Suppressor macrophage (primary cell): ENCODE measurements around the gene C2orf80.
A peak's percentile ranks its signal among the peaks of the same experiment; 100 is the strongest.
"Not testable (repeated sequence)": the region's sequence is repeated elsewhere in the genome, so short reads cannot be mapped to it uniquely, and the experiment has no call there.

Source experiments
- DNase-seq, 4 experiments: peaks; one replicate each; pipeline ENCODE4 v3.0.0-alpha.2; 2020 to 2022

Gene C2orf80

GRCh38 chr2:208179028-208179609 lies 10.7 kb downstream of the C2orf80 start:
- no peak for DNase-seq

GRCh38 chr2:208175840-208176153 lies 14.0 kb downstream of the C2orf80 start:
- DNase-seq: peak in 2 of 4 experiments; percentile 8 to 12

- DNase-seq: peak; percentile 92 to 96 (median 95)
Measured at GRCh38 chr2:208175069-208175839, 14.6 kb downstream of the C2orf80 start.

- DNase-seq: no peak
Measured at GRCh38 chr2:208174144-208174543, 15.7 kb downstream of the C2orf80 start.

- peak; percentile 74 to 93 (median 82) for DNase-seq
Measured at GRCh38 chr2:208172125-208172524, 17.7 kb downstream of the C2orf80 start.

GRCh38 chr2:208164951-208165755 lies 24.7 kb downstream of the C2orf80 start:
- DNase-seq: no peak

- no peak for DNase-seq
Measured at GRCh38 chr2:208163489-208163888, 26.3 kb downstream of the C2orf80 start, which contains the start of gene CRYGA. Gene CRYGA (minus strand): TSS chr2:208163589. CDS start chr2:208163556, 33 bp downstream.

- no peak for DNase-seq
Measured at GRCh38 chr2:208156439-208156838, 33.4 kb downstream of the C2orf80 start.

GRCh38 chr2:208153156-208153555 lies 36.7 kb downstream of the C2orf80 start:
- no peak for DNase-seq

GRCh38 chr2:208150956-208151355 lies 38.9 kb downstream of the C2orf80 start:
- DNase-seq: peak; percentile 49 to 74 (median 60)

- DNase-seq: no peak
Measured at GRCh38 chr2:208150094-208150493, 39.7 kb downstream of the C2orf80 start.

GRCh38 chr2:208148803-208149202 lies 41.0 kb downstream of the C2orf80 start:
- no peak for DNase-seq

GRCh38 chr2:208147759-208148158 lies 42.1 kb downstream of the C2orf80 start:
- no peak for DNase-seq

GRCh38 chr2:208147008-208147407 lies 42.8 kb downstream of the C2orf80 start:
- no peak for DNase-seq

GRCh38 chr2:208146006-208146405 lies 43.8 kb downstream of the C2orf80 start, which contains the start of gene CRYGB:
Gene CRYGB (minus strand): TSS chr2:208146158. CDS start chr2:208146120, 38 bp downstream.
- no peak for DNase-seq

- no peak for DNase-seq
Measured at GRCh38 chr2:208142925-208143799, 46.7 kb downstream of the C2orf80 start.

- DNase-seq: no peak
Measured at GRCh38 chr2:208142240-208142924, 47.4 kb downstream of the C2orf80 start.

- DNase-seq: no peak
Measured at GRCh38 chr2:208139447-208139846, 50.4 kb downstream of the C2orf80 start.

- DNase-seq: not testable (repeated sequence)
Measured at GRCh38 chr2:208138334-208138733, 51.5 kb downstream of the C2orf80 start.

GRCh38 chr2:208136716-208137094 lies 53.1 kb downstream of the C2orf80 start:
- no peak for DNase-seq
